NCI-H1092 treated with DMSO at 0.1 percent for 48 hours (cell line): ENCODE results near the gene ZNF512B.
A peak's percentile ranks its signal among the peaks of the same experiment; 100 is the strongest.

Experiments
- DNase-seq: peaks from one replicate; lab custom pipeline; 2025; lab: John Stamatoyannopoulos, UW

ZNF512B gene

GRCh38 chr20:63950701-63951397, 18.9 kb downstream of the ZNF512B start:
- no peak for DNase-seq

- DNase-seq, result peak; percentile 24
These were observed 21.9 kb downstream of the ZNF512B start for GRCh38 chr20:63947638-63948456.

- DNase-seq, result no peak
These were observed 22.6 kb downstream of the ZNF512B start for GRCh38 chr20:63946986-63947637.

- DNase-seq, result no peak
These were observed 23.5 kb downstream of the ZNF512B start for GRCh38 chr20:63945921-63946920.

- DNase-seq, result no peak
These were observed 24.6 kb downstream of the ZNF512B start for GRCh38 chr20:63945031-63945658.

- no peak for DNase-seq
These were observed 25.4 kb downstream of the ZNF512B start for GRCh38 chr20:63944078-63944941.

GRCh38 chr20:63943808-63944077, 26.0 kb downstream of the ZNF512B start:
- no peak for DNase-seq

- DNase-seq, result no peak
These were observed 26.5 kb downstream of the ZNF512B start for GRCh38 chr20:63942969-63943807.

GRCh38 chr20:63942250-63942951, 27.3 kb downstream of the ZNF512B start:
- DNase-seq, result no peak

- no peak for DNase-seq
These were observed 28.2 kb downstream of the ZNF512B start for GRCh38 chr20:63941282-63942081.

- DNase-seq, result no peak
These were observed 29.1 kb downstream of the ZNF512B start for GRCh38 chr20:63940472-63941266.

GRCh38 chr20:63940071-63940471, 29.7 kb downstream of the ZNF512B start:
- no peak for DNase-seq

- no peak for DNase-seq
These were observed 30.4 kb downstream of the ZNF512B start for GRCh38 chr20:63939061-63939935.

- DNase-seq, result no peak
These were observed 32.1 kb downstream of the ZNF512B start for GRCh38 chr20:63937596-63937995.

GRCh38 chr20:63935447-63935846, 34.3 kb downstream of the ZNF512B start:
- DNase-seq, result no peak
